NK-92 treated with Interleukin-12 subunit alpha and Interleukin-12 subunit beta, amount 100 ng/mL, for 24 hours (cell line): ENCODE data around the gene CREB3L2.
"Not testable (repeated sequence)": the region's sequence is repeated elsewhere in the genome, so short reads cannot be mapped to it uniquely, and the experiment has no call there.

Source experiments
- DNase-seq: peaks from one replicate; lab custom pipeline; 2025; lab: John Stamatoyannopoulos, UW

CREB3L2 gene

DNA sequence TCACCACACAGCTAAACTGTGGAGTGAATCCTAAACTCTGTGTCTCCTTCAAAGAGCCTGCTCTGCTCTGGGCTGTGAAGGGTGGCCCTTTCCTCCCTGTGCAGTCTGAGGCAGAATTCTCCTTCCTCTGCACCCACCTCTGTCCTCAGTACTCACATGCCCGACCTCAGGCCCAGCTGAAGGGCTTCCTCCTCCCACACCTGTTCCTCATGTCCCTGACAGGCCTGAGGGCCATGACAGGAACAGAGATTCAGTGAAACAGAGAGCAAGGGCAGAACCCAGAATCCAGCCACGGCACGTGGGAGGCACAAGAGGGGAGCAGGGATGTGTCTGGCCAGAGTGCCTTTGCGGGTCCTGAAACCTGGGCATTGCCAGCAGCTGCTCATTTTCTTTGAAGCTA is 13.9 kb downstream of the CREB3L2 start:
- no peak for DNase-seq

GRCh38 chr7:137987563-137987962 is 14.3 kb downstream of the CREB3L2 start:
- no peak for DNase-seq

DNA sequence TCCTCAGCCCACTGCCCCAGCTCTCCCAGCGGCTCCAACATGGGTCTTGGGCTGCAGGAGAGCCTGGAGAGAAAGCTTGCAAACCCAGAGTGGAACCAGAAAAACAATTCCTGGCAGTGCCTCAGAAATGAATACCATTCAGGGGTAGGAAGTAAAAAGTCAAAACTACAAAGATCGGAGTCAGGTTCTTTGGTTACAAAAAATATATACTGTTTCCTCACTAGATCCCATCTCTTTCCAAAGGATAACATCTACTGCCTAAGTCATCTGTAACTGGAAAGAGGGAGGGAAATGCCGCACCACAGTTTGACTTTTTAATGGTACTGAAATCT is 14.9 kb downstream of the CREB3L2 start:
- no peak for DNase-seq

- DNase-seq = no peak
Measured at GRCh38 chr7:137986252-137987017, 15.5 kb downstream of the CREB3L2 start.

DNA sequence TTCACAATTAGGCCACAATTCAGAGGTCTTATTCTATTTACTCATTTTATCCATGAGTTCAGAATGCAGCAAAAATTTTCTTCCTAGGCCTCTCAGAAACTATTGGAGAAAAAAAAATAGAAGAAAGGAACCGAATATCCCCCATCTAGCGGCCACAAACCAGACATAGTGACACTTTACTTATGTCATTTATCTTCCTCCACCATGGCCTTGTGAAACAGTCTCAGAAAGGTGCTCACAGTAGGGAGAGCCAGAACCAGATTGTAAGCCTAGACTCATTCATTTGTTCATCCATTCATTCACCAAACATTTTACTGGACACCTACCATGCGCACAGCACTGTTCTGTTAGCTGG is 16.0 kb downstream of the CREB3L2 start:
- DNase-seq = no peak

- no peak for DNase-seq
Measured at GRCh38 chr7:137985253-137985896, 16.5 kb downstream of the CREB3L2 start.

DNA sequence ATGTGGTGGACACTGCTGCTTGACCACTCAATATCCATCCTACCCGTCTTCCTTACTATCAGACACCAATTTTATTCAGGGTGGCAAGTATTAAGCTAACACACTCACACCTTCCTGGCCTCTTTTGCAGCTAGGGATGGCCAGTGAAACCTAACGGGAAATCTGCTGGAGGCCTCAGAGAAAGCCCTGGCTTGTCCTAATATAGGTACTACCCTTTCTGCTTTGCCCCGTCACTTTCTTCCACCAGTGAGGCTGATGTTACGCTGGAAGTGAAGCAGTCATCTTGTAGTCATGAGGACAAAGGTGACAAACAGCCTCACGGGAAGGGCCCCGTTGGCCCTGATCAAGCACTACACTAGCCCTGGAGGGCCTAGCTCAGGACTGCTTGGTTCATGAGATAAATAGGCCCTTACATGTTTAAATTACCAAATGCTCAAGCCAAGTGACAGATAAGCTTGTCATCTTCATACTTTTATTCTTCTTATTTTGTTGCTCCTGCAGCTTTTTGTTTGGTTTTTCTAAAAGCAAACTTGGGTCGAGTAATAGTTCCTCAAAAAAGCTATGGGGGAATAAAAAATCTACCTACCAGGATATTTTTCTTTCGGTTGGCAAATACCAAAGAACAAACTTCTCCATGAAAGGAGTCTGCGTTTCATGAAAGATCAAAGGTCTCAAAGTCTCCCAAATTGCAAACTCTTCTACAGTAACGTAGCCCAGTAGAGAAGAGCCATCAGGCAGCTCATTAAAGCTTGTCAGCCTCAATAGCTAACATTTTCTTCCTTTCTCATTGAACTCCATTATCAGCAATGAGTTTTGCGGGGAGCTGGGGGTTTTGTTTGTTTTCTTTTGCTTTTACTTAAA is 17.5 kb downstream of the CREB3L2 start:
- DNase-seq = no peak

DNA sequence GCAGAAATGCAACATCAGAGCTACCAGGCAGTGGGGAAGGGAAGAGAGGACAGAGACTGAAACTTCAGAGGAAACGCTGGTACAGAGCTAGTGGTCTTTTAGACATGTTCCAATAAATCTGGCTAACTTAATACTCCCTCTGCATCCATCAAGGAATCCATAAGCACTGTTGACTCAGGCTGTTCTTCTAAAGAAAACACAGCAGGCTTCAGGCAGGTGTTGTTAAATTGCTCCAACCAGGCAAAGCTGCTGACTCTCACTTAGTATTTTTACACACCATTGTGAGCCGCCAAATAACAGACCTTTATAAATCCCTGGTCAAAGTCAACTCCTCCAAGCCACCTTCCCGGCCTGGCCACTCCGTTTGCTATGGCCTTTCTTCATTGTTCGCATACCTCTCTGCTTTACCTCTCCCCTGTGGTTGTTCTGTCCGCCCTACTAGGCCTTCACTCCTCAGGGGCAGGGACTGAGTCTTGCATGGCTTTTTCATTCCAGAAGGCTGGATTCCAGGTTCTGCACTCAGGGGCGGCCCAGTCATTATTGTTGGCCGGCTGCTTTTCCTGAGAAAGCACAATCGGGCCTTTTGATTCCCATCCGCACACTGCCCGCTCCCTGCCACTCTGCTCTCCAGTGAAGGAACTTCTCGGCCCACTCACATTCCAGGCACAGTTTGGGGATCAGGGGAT is 18.4 kb downstream of the CREB3L2 start:
- no peak for DNase-seq

DNA sequence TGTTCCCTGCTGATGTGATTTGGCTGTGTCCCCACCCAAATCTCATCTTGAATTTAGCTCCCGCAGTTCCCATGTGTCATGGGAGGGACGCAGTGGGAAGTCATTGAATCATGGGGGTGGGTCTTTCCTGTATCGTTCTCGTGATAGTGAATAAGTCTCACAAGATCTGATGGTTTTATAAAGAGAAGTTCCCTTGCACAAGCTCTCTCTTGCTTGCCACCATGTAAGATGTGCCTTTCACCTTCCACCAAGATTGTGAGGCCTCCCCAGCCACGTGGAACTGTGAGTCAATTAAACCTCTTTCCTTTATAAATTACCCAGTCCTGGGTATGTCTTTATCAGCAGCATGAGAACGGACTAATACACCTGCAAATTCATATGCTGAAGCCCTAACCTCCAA is 19.5 kb downstream of the CREB3L2 start:
- not testable (repeated sequence) for DNase-seq

DNA sequence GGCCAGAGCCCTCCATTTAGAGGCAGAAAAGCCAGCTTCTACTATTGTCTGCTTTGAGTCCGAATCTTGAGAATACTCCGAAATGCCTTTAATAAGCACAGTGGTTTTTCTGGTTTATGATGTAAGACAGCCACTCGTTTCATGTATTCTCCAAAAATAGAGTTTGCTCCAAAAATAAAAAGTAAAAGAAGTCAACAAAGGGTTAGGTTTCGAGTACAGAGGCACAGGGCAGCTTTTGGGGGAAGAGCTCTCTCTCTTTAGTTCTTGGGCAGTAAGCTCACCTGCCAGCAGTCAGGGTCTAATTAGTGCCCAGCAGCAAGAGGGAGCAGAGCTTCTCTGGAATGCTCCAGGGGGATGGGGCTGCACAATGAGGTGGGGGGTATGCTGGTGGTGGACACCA is 20.2 kb downstream of the CREB3L2 start:
- no peak for DNase-seq

DNA sequence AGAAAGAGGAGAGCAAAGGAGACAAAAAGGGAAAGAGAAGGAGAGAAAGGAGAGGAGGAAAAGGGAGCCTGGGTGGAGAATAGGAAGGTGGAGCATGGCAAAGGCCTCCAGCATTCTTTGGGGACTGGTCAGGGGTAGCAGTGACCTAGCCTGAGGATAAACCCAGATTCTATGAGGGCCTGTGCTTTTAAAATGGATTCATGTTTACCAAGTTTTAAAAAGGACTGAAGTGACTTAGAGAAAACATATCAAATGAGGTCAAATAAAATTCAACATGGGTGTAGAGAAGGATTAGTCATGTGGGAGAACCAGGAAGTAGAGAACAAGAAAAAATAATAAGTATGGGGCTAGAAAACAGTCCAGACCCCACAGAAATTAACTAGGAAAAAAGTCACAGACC is 20.7 kb downstream of the CREB3L2 start:
- no peak for DNase-seq

DNA sequence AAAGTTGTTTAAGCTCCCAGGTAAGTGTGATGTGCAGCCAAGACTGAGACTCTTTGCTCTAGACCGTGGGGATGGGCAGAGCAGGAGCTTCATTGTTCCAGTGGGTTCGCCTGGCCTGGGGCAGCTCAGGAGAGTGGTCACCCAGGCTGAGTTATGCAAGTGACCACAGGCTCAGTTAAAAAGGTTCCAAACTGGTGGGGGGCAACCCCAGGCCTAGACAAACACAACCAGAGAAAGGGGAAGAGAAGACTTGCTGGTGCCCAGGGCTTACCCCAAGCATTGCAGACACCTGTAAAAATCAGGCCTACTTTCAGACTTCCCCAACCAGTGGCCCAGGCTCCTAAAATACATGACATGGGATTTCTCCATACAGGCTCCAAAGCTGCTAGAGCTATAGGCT is 21.6 kb downstream of the CREB3L2 start:
- no peak for DNase-seq

GRCh38 chr7:137978464-137979237 is 23.2 kb downstream of the CREB3L2 start:
- DNase-seq = no peak

DNA sequence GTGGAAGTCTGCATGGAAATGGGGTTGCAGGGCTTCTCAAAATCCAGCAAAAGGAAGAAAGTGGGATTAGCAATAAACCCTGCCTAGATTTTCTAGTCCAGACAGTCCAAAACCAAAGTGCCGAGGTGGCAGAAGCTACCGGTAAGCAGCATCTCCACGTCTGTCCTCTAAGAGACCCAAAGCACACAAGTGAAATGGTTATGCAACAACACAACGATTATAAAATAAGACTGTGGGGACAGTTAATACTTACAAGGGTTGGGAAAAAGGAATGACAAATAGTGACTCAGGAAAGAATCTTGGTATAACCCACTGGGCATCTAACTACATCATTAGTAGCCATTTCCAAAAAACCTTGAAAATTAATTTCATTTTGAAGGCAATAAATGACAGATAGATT is 24.7 kb downstream of the CREB3L2 start:
- no peak for DNase-seq

DNA sequence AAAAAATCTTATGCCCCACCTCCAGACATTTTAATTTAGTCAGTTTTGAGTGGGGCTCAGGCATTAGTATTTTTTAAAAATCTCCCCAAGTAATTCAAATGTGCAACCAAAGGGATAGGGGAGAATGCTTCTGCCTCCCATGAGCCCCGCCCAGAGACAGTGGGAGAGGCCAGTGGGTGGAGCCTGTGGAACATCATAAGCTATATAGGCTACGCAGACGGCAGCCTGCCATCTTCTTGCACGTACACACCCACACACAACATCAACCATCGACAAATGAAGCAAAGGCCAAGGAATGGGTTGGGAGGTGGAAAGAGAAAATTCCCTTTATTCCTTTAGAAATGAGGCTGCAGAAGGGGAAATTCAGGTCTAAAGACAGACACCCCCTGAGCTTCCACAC is 25.2 kb downstream of the CREB3L2 start:
- no peak for DNase-seq

GRCh38 chr7:137976232-137976631 is 25.7 kb downstream of the CREB3L2 start:
- no peak for DNase-seq

DNA sequence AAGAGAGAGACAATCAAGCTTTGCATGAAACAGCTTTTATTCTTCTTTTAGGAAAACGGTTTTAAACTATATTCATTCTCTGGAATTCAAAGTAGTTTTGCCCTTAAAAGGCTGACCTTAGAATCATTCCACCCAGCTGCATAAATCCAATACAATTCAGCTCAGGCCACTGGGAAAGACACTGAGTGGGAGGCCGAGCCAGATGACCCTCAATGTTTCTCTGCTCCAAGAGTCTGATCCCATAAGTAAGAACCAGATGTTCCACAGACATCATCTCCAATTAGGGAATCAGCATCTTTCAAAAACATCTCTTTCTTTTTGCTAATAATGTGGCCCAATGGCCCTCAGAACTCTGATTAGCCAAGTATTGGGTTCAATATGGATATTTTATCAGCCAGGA is 26.1 kb downstream of the CREB3L2 start:
- no peak for DNase-seq

- DNase-seq = no peak
Measured at GRCh38 chr7:137975221-137975620, 26.7 kb downstream of the CREB3L2 start.

- no peak for DNase-seq
Measured at GRCh38 chr7:137974766-137975165, 27.1 kb downstream of the CREB3L2 start.

DNA sequence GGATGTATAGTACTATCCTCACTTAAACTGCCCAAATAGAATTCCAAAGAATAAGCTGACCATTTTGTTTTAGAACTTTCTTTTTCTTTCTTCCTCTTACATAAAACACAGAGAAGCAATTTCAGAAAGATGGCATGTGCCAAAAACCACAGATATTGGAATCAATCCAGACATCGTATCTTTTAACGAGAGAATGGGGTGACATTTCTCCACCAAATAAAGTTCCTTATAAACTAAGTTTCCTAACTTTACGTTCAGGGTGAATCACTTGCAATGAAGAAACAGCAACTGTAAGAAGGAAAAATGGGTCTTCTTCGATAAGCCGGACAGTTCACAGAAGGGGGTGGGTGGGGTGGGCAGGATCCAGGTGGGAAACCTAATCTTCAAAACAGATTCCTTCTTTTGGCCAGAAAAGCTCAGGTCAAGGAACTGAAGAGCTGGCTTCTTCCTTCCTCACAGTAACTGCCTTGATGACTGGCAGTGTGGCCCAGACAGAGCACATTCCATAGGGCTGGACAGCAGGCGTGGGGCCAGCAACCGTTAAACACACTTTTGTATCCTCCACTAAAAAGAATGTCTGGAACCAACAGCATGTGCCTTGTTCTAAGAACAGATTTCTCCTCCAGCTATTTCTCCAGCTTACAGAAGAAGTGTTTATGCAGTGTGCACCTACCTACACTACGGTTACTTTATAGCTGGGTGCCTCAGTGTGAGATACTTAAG is 31.5 kb downstream of the CREB3L2 start:
- DNase-seq = no peak

- DNase-seq = no peak
Measured at GRCh38 chr7:137969828-137970227, 32.1 kb downstream of the CREB3L2 start.
